Loucy (cell line): Measurements from ENCODE around the gene RGS11.
"Not testable (repeated sequence)": the region's sequence is repeated elsewhere in the genome, so short reads cannot be mapped to it uniquely, and the experiment has no call there.

Experiments
- CTCF ChIP-seq: fragments of 200-600 bp; sonication (generic); conservative IDR thresholded peaks from 2 replicates; pipeline ENCODE4 v1.5.1; 2014; ENCODE audit warnings: mild to moderate bottlenecking, antibody characterized with exemption, low read length
- EZH2phosphoT487 ChIP-seq: fragments of 200-600 bp; IDR thresholded peaks from 2 replicates; pipeline ENCODE4 v1.6.1; 2018; ENCODE audit warnings: antibody characterized with exemption, mild to moderate bottlenecking, moderate library complexity, borderline replicate concordance

- not testable (repeated sequence) for TF ChIP-seq CTCF, EZH2phosphoT487
Measured at GRCh38 chr16:230351-230750, 45.4 kb downstream of the RGS11 start.
